CD4-positive, CD25-positive, alpha-beta regulatory T cell (primary cell): ENCODE results near the gene RBBP9. TPM values are rescaled to one million over a fixed set of nuclear protein-coding genes. Genes with fewer than 3 reads are reported as not detected.

ENCODE experiments used
- polyA plus RNA-seq, 4 donors: library from polyadenylated mRNA; unstranded; fragments of 300-500 nt; fragmentation: Illumina TruSeq; gene quantifications; one replicate each; pipeline ENCODE4 v1.2.3, GENCODE V29; 2021
- total RNA-seq: library from RNA; stranded (reverse); gene quantifications from one replicate; pipeline ENCODE4 v1.2.3, GENCODE V29; 2022

Gene RBBP9
- total and polyA plus RNA-seq, 5 donors from 2014 or later: 6.5 to 10.1 (median 9.2) TPM

Other genes with a start within 250 kb of the RBBP9 start
- 7.2 TPM for gene ZNF133, start 208.7 kb downstream of the RBBP9 start, total RNA-seq
- gene ZNF133, start 208.7 kb downstream of the RBBP9 start, polyA plus RNA-seq: 10 to 100 TPM in 2 of 4 donors, 1 to 10 TPM in 2; 7.5 to 11.1 (median 9.4) TPM
- 2.2 TPM for gene DZANK1, start 30.2 kb downstream of the RBBP9 start, total RNA-seq
- gene DZANK1, start 30.2 kb downstream of the RBBP9 start, polyA plus RNA-seq: under 1 TPM; 0.23 to 0.85 (median 0.66) TPM
- gene POLR3F, start 29.8 kb downstream of the RBBP9 start, total RNA-seq: 6.8 TPM
- 1 to 10 TPM; 5.0 to 9.2 (median 8.1) TPM for gene POLR3F, start 29.8 kb downstream of the RBBP9 start, polyA plus RNA-seq
- 57.7 TPM for gene SEC23B, start 10.7 kb upstream of the RBBP9 start, total RNA-seq
- gene SEC23B, start 10.7 kb upstream of the RBBP9 start, polyA plus RNA-seq: 10 to 100 TPM; 45.0 to 54.5 (median 46.9) TPM
- 46.0 TPM for gene SMIM26, start 70.2 kb upstream of the RBBP9 start, total RNA-seq
- 100 to 1,000 TPM; 210 to 255 (median 244) TPM for gene SMIM26, start 70.2 kb upstream of the RBBP9 start, polyA plus RNA-seq
- 16.5 TPM for gene DTD1, start 90.8 kb upstream of the RBBP9 start, total RNA-seq
- 10 to 100 TPM; 40.6 to 47.2 (median 44.6) TPM for gene DTD1, start 90.8 kb upstream of the RBBP9 start, polyA plus RNA-seq